OCI-LY1 (cell line): Measurements from ENCODE around the gene FRMD4A.

ENCODE experiments used
- CTCF ChIP-seq: fragments of 200-600 bp; sonication (generic), shearing (Covaris generic); IDR thresholded peaks from 2 replicates; pipeline ENCODE4 v1.5.1; 2017; ENCODE audit warnings: mild to moderate bottlenecking, antibody characterized with exemption, low read length, moderate library complexity, mixed read lengths
- EZH2 ChIP-seq: fragments of 200-600 bp; sonication (generic), shearing (Covaris generic); IDR thresholded peaks from 2 replicates; pipeline ENCODE4 v1.8.0; 2017; ENCODE audit warnings: borderline replicate concordance, mixed run types, mild to moderate bottlenecking, antibody characterized with exemption, low read length, moderate library complexity, mixed read lengths

- no peak for TF ChIP-seq CTCF
- no peak for TF ChIP-seq EZH2
Observed at GRCh38 chr10:13672548-13672947, 658.2 kb downstream of the FRMD4A start.
